NK-92 (cell line): ENCODE data around the gene NID2.

Experiments used
- DNase-seq: peaks from one replicate; lab custom pipeline; 2025; ENCODE audit not compliant: unreplicated experiment; lab: John Stamatoyannopoulos, UW

Gene NID2

GRCh38 chr14:52068615-52069306, at the start of gene NID2:
NID2 (minus strand) TSS chr14:52069059; CDS start chr14:52068994, 65 bp downstream.
- DNase-seq = no peak

DNA sequence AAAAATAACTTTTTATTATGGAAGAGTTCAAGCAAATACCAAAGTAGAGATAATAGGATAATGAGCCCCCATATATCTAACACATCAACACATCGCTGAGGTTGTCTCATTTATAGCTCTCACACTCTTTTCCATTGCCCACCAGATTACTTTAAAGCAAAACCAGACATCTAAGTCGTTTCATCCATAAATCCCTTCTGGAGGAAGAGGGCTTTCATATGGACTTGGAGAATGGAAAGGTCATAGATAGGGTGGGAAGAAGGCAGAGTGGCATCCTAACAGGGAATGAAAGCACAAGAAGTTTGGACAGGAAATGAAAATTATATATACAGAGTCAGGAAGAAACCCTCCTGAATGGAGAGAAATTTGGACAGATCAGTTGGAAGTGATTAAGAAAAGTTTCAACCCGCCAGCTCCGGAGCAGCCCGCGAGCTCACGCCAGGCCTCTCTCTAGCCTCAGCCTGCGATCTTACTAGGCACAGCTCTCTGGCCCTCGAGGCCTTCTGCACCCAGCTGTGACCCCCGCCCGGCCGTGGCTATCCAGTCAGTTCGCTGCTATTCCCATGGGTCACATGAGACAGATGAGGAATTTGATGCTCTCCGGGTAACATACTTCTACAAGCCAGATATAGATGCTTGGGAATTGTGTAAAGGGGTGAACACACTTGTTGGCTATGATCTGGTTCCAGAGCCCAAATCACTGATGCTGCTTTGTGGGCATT, 48.4 kb upstream of the NID2 start:
- no peak for DNase-seq

DNA sequence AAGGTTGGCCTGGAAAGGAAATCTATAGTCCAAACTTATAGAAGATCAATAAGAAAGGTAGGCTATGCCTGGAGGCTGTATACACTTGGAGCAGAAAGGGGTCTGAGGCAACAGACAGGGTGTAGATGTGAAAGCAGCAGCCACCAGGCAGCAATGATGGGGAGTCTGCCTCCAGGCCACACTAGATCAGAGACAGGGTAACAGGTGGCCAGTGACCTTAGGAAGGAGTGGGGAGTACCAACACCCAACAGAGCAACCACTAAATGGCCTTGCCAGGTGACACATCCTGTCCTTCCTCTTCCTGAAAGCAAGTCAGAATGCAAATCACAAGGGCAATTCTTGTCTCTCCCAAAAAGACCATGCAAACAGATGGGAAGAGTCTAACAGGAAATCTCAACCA, 46.4 kb upstream of the NID2 start:
- no peak for DNase-seq

- no peak for DNase-seq
Measured at GRCh38 chr14:52112336-52113018, 43.6 kb upstream of the NID2 start.

GRCh38 chr14:52111583-52111982, 42.7 kb upstream of the NID2 start:
- no peak for DNase-seq

GRCh38 chr14:52110441-52111086, 41.7 kb upstream of the NID2 start:
- DNase-seq = no peak

- DNase-seq = no peak
Measured at GRCh38 chr14:52108823-52109222, 40.0 kb upstream of the NID2 start.

- no peak for DNase-seq
Measured at GRCh38 chr14:52106840-52107239, 38.0 kb upstream of the NID2 start.

- DNase-seq = no peak
Measured at GRCh38 chr14:52103416-52103815, 34.6 kb upstream of the NID2 start.

DNA sequence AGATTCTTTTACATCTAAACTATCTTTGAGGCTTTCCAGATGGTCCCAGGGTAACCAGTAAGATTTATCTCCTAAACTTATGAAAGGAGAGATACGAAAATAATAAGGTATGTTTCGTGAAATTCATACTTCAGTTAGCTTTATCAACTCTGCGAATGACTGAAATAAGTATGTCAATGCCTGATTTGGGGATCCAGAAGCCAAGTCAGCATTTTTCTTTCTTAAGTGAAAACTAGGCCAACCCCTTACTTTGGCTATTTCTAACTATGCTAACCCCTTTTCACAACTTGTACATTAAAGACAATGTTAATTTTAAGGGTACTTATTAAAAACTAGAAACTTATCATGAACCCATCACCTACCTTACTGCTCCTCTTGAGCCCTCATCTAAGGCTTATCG, 26.9 kb upstream of the NID2 start:
- no peak for DNase-seq

GRCh38 chr14:52095336-52095735, 26.5 kb upstream of the NID2 start:
- DNase-seq = no peak

GRCh38 chr14:52094546-52095271, 25.9 kb upstream of the NID2 start:
- DNase-seq = no peak

DNA sequence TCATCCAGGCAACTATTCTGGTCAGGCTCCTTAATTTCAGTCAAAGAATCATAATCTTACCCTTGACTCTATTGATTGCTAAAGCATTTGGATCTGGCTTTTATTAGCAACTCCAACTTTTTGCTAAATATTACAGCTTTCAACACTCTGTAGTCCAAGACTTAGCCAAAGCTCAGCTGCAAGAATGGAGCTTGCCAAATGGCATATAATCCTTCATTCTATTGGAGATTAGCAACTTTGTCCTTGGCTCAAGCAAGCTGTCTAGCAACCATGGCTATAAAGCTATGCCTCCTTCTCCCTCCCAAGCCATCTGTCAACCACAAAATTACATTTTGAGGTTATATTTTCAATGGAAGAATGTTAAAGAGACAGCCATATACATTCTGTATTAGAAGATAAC, 23.1 kb upstream of the NID2 start:
- DNase-seq = no peak

DNA sequence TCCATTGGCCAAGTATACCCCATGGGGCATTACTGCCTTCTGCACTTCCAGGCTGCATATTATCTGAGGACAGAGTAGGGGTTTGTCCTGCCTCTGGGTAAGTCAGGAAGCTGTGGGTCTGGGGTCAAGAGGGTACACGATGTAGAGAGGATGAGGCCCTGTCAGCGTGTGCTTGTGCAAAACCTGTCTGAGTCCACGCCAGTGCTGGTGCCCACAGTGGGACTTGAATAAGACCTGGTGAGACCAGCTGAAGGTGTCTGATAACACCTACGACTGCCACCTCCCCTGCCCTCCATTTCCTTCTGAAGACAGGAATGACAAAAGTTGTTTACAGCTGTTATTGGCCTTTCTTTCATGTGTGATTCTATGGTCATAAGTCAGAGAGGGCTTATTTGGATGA, 22.1 kb upstream of the NID2 start:
- DNase-seq = no peak

DNA sequence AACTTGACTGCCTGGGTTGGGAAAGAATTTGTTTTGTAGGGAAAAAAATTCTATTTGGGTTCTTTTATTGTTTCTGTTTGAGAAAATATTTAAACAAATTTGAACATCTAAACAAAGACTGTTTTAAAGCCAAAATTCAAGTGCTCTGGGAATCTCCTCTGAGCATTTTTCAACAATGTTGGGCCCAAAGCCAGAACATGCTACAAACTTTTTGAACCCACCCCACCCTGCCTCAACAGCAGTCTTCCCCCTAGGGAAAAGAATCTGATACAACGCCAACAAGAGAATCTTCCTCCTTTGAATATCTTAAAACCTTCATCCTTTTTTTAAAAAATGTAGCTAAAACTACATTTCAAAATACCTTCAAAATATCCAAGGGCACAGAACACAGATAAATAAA, 20.4 kb upstream of the NID2 start:
- DNase-seq = no peak

GRCh38 chr14:52086711-52087110, 17.9 kb upstream of the NID2 start:
- DNase-seq = no peak

- DNase-seq = no peak
Measured at GRCh38 chr14:52082903-52083302, 14.0 kb upstream of the NID2 start.

GRCh38 chr14:52081964-52082363, 13.1 kb upstream of the NID2 start:
- DNase-seq = no peak

DNA sequence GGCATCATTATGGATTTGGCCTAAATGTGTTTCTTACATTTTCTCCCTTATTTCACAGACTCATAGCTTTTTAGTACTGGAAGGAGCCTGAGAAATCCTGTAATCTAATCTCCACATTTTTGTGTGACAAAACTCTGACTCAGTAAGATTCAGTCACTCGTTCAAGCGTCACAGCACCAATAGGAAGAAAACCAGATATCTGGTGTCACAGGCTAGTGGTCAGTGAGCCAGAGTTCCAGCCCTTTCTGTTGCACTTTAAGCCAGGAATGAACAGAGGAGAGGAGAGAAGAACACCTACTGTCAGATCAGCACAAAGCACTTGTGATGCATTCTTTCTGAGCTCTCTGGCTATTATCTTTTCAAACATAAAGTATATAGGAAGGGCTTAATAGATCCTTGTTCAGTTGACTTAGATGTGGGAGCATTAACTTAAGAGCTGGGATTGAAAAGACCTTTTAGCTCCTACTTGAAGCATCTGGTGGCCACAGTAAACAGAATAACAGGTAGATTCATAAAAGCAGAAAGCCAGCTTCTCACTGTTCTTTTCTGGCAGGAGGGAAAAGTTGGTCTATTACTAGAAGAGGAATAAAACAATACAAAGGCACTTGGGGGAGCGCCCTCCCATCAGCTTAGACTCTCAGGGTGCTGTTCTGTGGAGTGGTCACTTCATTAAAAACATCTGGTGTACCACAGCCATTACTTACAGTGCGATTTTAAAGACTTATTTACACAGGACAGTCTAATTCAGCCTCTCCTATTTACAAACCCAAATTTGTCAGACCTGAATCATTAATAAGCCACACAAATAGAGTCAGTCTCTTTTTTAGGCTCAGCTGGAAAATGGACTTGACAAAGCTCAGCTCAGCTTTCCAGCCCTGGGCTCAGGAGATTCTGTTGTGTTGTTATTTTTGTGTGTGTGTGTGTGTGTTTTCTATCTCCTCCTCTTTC, 12.2 kb upstream of the NID2 start:
- no peak for DNase-seq
